GM23338 (cell line): Measurements from ENCODE around the gene WDR73.

Experiments
- CREB1 ChIP-seq: fragments of 250-450 bp; sonication (Bioruptor Pico); IDR thresholded peaks from 2 replicates; pipeline ENCODE4 v1.5.0; 2020; ENCODE audit warnings: low read depth, mild to moderate bottlenecking, moderate library complexity
- CTCF ChIP-seq, 2 experiments: fragments of 200-600 bp in 1 of 2; sonication (generic) in 1 of 2; conservative IDR thresholded peaks; 2 replicates each; pipeline versions ENCODE4 v1.5.1 to v1.6.1; 2016 to 2017; ENCODE audit warnings: antibody characterized with exemption in 2 of 2, low read depth in 2 of 2, mild to moderate bottlenecking in 2 of 2, moderate library complexity in 1 of 2
- EZH2 ChIP-seq: fragments of 200-600 bp; sonication (generic); IDR thresholded peaks from one replicate; pipeline ENCODE4 v1.8.0; 2017; ENCODE audit warnings: antibody characterized with exemption, mild to moderate bottlenecking, low read depth; ENCODE audit not compliant: unreplicated experiment
- JUNB ChIP-seq: IDR thresholded peaks from one replicate; pipeline ENCODE4 v1.6.1; 2016; ENCODE audit warnings: antibody characterized with exemption; ENCODE audit not compliant: unreplicated experiment
- NANOG ChIP-seq: IDR thresholded peaks from 2 replicates; pipeline ENCODE4 v1.6.1; 2016; ENCODE audit warnings: antibody characterized with exemption, borderline replicate concordance
- POLR2AphosphoS5 ChIP-seq: IDR thresholded peaks from 2 replicates; pipeline ENCODE4 v1.6.1; 2016; ENCODE audit warnings: antibody characterized with exemption, low read depth
- REST ChIP-seq: IDR thresholded peaks from one replicate; pipeline ENCODE4 v1.6.1; 2018; ENCODE audit warnings: antibody characterized with exemption; ENCODE audit not compliant: unreplicated experiment
- ZNF114 ChIP-seq: fragments of 250-450 bp; sonication (Bioruptor Pico); IDR thresholded peaks from 2 replicates; pipeline ENCODE4 v1.5.0; 2020; ENCODE audit warnings: mild to moderate bottlenecking, moderate library complexity

GRCh38 chr15:84631706-84632272 lies 22.3 kb downstream of the WDR73 start:
- no peak for TF ChIP-seq CTCF (conservative IDR thresholded peaks at IDR 0.05; ENCODE audit: low read depth in 2 of 2)
- TF ChIP-seq EZH2: no peak
- no peak for TF ChIP-seq POLR2AphosphoS5
- TF ChIP-seq REST: no peak
- TF ChIP-seq NANOG: no peak
- no peak for TF ChIP-seq JUNB
- no peak for TF ChIP-seq CREB1 (CRISPR knock-in tag)
- TF ChIP-seq ZNF114 (CRISPR knock-in tag): no peak
